Activated T-cell treated with anti-CD3 and anti-CD28 coated beads for 24 hours (primary cell): Measurements from ENCODE around the gene PNMA8B.
"Not testable (repeated sequence)": the region's sequence is repeated elsewhere in the genome, so short reads cannot be mapped to it uniquely, and the experiment has no call there.

Experiments used
- DNase-seq: peaks from one replicate; pipeline ENCODE4 v3.0.0-alpha.2; 2020; ENCODE audit warnings: low read depth

PNMA8B gene

DNA sequence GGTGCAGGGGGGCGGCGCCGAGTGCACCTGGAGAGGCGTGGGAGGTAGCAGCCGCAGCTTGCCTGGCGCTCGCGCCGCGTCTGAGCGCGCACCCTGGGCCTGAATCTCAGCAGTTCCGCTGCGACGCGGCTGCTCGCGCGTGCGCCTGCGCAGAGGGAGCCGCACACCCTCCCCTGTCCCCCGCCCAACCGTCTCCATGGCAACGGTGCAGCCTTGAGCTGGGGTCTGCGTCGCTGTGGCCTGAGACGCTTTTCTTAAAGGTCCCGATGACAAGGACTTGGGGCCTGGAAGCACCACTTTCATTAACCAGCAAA lies at the start of gene PNMA8B:
Gene PNMA8B (minus strand): TSS at position 82 of the 314 bp plus-strand sequence. CDS start 402 bp downstream, outside the sequence.
- no peak for DNase-seq

- no peak for DNase-seq
Measured at GRCh38 chr19:46544651-46545050, 49.0 kb upstream of the PNMA8B start.

GRCh38 chr19:46542428-46543230 lies 47.0 kb upstream of the PNMA8B start:
- DNase-seq, result peak; percentile 65

DNA sequence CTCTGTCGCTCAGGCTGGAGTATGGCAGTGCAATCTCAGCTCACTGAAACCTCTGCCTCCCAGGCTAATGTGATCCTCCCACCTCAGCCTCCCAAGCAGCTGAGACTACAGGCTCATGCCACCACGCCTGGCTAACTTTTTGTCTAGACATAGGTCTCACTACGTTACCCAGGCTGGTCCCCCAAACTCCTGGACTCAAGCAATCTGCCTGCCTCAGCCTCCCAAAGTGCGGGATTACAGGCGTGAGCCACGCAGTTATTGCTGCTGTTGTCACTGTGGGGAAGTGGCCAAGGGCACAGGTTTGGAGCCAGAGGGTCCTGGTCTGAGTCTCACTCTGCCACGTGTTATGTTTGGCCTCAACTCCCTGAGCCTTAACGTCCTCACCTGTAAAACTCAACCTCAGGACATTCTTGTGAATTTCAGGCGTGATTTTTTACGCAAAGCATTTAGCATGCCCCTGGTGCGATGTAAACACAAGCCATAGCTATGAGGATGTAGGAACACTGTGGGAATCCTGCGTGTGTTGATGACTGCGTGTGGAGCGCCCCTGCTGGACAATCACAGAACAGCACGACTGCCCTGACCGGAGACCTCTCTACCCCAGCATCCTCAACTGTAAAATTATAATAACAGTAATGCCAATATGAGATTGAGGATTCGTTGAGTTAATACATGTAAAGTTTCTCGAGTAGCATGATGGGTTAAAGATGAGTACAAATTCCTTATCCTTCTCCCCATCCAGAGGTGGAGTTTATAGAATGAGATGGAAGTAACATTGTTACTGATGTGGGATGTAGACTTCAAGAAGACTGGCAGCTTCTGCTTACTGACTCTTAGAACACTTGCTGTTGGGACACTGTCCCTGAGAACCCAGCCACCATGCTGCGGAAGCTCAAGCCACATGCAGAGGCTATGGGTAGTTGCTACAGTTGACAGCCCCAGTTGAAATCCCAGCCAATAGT lies 41.8 kb upstream of the PNMA8B start:
- DNase-seq, result peak; percentile 50

- no peak for DNase-seq
Measured at GRCh38 chr19:46536391-46536790, 40.7 kb upstream of the PNMA8B start.

- DNase-seq, result no peak
Measured at GRCh38 chr19:46533621-46534081, 38.0 kb upstream of the PNMA8B start.

- no peak for DNase-seq
Measured at GRCh38 chr19:46533078-46533620, 37.5 kb upstream of the PNMA8B start.

DNA sequence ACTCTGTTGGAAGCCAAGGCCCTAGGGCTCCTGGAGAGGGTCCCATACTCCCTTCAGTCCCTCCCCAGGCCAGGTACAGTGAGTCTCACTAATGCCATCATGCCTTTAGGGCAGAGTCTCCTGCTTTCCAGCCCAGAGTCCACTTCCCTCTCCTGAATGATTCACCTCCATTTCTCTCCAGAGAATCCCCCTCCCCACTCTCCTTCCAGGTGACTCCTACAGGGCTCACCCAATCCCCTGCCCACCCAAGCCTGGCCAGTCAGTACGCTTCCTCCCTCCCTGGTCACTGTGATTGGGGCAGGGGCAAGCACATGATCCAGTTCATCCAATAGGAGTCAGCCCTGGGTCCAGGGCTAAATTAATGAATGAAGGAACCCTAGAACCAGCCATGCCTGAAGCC lies 35.0 kb upstream of the PNMA8B start:
- DNase-seq, result no peak

GRCh38 chr19:46529622-46530451 lies 34.2 kb upstream of the PNMA8B start:
- DNase-seq, result peak; percentile 56

DNA sequence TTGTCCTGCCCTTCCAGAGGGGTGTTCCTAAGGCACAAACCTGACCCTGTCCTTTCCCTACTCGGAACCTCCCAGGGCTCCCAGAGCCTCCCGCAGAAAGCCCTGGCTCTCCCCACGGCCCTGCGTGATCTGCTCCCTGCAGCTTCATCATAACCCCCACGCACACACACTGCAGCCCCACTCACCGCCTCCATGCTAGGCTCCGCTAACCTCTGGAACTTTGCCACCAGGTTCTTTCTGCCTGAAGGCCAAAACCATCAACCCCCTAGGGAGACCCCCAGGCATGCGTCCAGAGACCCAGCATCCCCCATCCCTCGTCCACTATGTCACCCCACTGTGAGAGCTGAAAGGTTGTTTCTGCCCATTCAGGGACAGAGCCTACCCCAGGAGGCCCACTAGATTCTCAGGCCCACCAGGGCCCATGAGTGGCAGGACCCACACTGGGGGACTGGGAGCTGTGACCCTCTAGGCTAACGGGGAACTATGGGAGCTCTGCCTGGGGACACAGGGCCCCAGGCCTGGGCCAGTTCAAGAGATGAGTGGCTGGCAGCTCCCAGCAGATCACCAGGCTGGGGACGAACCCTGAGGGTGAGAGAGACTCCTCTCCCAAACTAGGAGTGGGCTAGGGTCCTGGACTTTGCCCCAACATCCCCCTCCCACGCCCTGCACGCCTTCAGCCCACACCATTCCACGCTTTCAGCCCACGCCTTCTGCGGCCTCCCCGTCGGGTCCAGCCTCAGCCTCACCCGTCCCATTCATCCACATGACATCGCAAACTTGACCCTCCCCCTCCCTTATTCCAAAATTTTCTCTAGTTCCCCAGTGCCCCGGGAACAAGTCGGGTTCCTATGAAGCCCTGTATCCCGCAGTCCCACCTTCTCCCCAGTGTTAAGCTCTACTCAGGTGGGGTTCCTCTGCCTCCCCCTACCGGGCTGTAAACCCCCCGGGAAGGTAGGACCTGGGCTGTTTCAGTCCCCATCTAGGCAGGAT lies 33.2 kb upstream of the PNMA8B start:
- DNase-seq, result no peak

DNA sequence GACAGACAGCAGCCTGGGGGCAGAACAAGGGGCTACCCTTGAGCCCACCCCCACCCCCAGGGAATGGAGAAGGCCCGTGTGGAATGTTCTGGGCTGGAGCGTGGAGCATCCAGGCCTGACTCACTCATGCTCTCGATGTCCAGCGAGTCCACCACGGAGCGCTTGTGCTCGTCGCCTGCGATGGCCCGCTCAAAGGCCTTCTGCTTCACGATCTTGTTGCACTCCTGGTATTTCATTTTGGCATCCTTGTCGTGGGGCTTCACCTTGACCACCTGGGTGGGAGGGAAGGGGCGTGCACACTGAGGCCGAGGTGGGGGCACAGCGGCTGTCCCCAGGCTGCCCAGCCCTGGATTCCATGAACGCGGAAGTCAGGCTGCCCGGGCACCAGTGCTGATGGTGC lies 31.1 kb upstream of the PNMA8B start:
- DNase-seq, result not testable (repeated sequence)

GRCh38 chr19:46524308-46524707 lies 28.6 kb upstream of the PNMA8B start:
- no peak for DNase-seq

DNA sequence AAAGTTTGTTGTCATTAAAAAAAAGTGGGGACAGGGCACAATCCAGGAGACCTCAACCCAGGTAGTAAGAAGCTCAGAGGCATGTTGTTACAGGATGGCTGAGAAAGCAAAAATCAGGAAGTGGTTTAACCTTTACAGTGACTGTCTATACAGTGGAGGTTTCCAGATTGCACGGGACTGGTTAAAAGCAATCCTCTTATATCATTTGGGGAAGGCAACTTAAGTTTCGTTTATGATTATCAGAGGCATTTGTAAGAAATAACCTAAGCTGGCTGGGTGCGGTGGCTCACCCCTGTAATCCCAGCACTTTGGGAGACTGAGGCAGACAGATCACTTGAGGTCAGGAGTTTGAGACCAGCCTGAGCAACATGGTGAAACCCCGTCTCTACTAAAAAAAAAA lies 27.3 kb upstream of the PNMA8B start:
- peak; percentile 12 for DNase-seq

DNA sequence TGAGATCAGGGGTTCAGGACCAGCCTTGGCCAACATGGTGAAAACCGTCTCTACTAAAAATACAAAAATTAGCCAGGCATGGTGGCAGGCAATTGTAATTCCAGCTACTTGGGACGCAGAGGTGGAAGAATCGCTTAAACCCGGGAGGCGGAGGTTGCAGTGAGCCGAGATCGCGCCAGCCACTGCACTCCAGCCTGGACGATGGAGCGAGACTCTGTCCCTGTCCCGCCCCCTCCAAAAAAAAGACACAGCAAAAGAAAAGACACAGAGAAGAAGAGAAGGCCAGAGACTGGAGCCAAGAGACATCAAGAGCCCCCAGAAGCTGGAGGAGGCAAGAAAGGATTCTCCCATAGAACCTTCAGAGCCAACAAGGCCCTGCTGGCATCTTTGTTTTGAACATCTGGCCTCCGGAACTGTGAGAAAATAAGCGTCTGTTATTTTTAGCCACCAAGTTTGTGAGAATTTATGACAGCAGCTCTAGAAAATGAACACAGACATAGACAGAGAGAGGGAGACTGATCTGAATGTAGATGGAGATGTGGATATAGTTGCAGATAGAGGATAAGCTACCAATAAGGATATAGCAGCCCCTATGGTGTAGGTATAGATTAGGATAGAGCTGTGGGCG lies 25.7 kb upstream of the PNMA8B start:
- no peak for DNase-seq

DNA sequence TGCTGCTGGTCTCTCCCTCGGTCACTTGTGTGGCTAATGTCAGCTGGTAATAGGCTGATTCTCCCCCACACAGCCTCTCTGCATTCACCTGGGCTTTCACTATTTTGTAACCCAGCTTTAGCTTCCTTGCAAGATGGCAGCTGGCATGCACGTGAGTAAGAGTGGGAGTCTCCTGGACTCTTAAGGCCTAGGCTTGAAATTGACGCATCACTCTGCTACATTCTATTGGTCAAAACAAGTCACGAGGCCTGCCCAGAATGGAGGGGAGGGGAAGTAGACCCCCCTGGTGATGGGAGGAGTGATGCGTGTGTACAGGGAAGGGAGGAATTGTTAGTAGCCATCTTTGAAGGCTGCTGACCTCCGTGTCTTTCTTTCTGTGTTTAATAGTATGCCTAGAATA lies 24.9 kb upstream of the PNMA8B start:
- DNase-seq, result no peak

- DNase-seq, result no peak
Measured at GRCh38 chr19:46517471-46517870, 21.8 kb upstream of the PNMA8B start.

GRCh38 chr19:46515879-46516350 lies 20.2 kb upstream of the PNMA8B start:
- peak; percentile 19 for DNase-seq

DNA sequence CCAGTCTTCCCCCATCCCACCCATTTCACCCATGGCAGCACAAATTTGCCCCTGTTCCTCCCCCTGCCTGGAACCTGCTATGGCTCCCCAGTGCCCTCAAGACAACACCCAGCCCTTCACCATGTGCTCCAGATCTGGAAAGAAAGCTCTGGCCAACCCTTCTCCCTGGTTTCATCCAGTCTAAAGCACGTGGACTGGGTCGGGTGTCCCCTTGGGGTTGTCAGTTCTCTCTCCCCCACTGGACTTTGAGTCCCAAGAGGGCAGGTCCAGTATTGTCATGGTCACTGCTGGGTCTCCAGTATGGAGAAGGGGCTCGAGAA lies 19.6 kb upstream of the PNMA8B start:
- no peak for DNase-seq

- no peak for DNase-seq
Measured at GRCh38 chr19:46514589-46515289, 19.1 kb upstream of the PNMA8B start.
